Endothelial cell of umbilical vein (primary cell): ENCODE measurements around the gene SLC34A1. TPM values are rescaled to one million over a fixed set of nuclear protein-coding genes. Genes with fewer than 3 reads are reported as not detected.

ENCODE experiments used
- BruUV-seq: library from RNA; stranded (reverse); fragments of 400-500 nt; replicated peaks from 2 replicates; lab custom pipeline; 2021; lab: Mats Ljungman, UMichigan
- CTCF ChIA-PET: fragments of 300-600, 350-600 bp; sonication (Branson Sonifier 250); formaldehyde crosslinking; loops from one replicate; lab custom pipeline; 2021; ENCODE audit warnings: antibody characterized with exemption, inconsistent platforms; lab: Charles Lee
- POLR2A ChIA-PET: fragments of 300-600, 350-600 bp; sonication (Branson Sonifier 250); formaldehyde crosslinking; loops from one replicate; lab custom pipeline; 2021; ENCODE audit warnings: antibody characterized with exemption, inconsistent platforms; lab: Charles Lee
- DNase-seq: peaks from one replicate; pipeline ENCODE4 v3.0.0-alpha.2; 2011; ENCODE audit warnings: low read depth, low spot score
- FAIRE-seq: peaks from 2 replicates; lab custom pipeline; 2011; peaks lifted over from hg19 to GRCh38; lab: Jason Lieb, UNC
- H2AFZ ChIP-seq: 2 replicates; pipeline ENCODE4 v1.6.0; 2012; ENCODE audit warnings: low read depth, low read length, control low read depth, inconsistent platforms
- H3K27ac ChIP-seq: 2 replicates; pipeline ENCODE4 v1.5.1; 2011; ENCODE audit warnings: low read depth, mild to moderate bottlenecking, control low read depth, low read length, moderate library complexity; ENCODE audit not compliant: insufficient read depth
- H3K27me3 ChIP-seq, 2 experiments: 2 replicates each; pipeline versions ENCODE4 v1.6.0 to v1.6.1; 2011; ENCODE audit warnings: low read length in 2 of 2, mixed read lengths in 1 of 2; ENCODE audit not compliant: control insufficient read depth in 2 of 2, insufficient read depth in 2 of 2
- H3K36me3 ChIP-seq, 2 experiments: 2 replicates in 1 of 2; 3 replicates in 1 of 2; pipeline ENCODE4 v1.5.1; 2011; ENCODE audit warnings: low read length in 2 of 2, mild to moderate bottlenecking in 1 of 2, moderate library complexity in 1 of 2; ENCODE audit not compliant: control insufficient read depth in 2 of 2, insufficient read depth in 2 of 2; ENCODE audit errors: extremely low read depth in 1 of 2
- H3K4me1 ChIP-seq: 3 replicates; pipeline ENCODE4 v1.5.1; 2011; ENCODE audit warnings: mild to moderate bottlenecking, low read length; ENCODE audit not compliant: control insufficient read depth, insufficient read depth; ENCODE audit errors: extremely low read depth
- H3K4me2 ChIP-seq: 2 replicates; pipeline ENCODE4 v1.6.1; 2011; ENCODE audit warnings: low read length, control low read depth, mixed read lengths; ENCODE audit not compliant: insufficient read depth
- H3K4me3 ChIP-seq, 3 experiments: fragments of 200-600 bp in 1 of 3; sonication (generic), shearing (Covaris generic) in 1 of 3; replicated peaks in 1 of 3; 2 replicates each; pipeline ENCODE4 v1.5.1; 2011 to 2016; ENCODE audit warnings: control low read depth in 3 of 3, low read length in 3 of 3, mild to moderate bottlenecking in 2 of 3, inconsistent platforms in 1 of 3, low read depth in 1 of 3, moderate library complexity in 1 of 3; ENCODE audit not compliant: insufficient read depth in 1 of 3
- H3K79me2 ChIP-seq: 2 replicates; pipeline ENCODE4 v1.6.0; 2012; ENCODE audit warnings: low read length, inconsistent platforms; ENCODE audit not compliant: control insufficient read depth, insufficient read depth
- H3K9ac ChIP-seq: replicated peaks from 2 replicates; pipeline ENCODE3; 2011; ENCODE audit warnings: low read length, control low read depth; ENCODE audit not compliant: insufficient read depth; ENCODE audit errors: extremely low read depth
- H3K9me1 ChIP-seq: replicated peaks from 3 replicates; pipeline ENCODE4 v1.6.0; 2011; ENCODE audit warnings: mild to moderate bottlenecking, low read length; ENCODE audit not compliant: control insufficient read depth, insufficient read depth; ENCODE audit errors: extremely low read depth
- H3K9me3 ChIP-seq: replicated peaks from 2 replicates; pipeline ENCODE4 v1.5.1; 2012; ENCODE audit warnings: low read length, inconsistent platforms; ENCODE audit not compliant: control insufficient read depth, insufficient read depth
- H4K20me1 ChIP-seq: replicated peaks from 2 replicates; pipeline ENCODE3; 2011; ENCODE audit warnings: mild to moderate bottlenecking, low read length; ENCODE audit not compliant: control insufficient read depth, insufficient read depth; ENCODE audit errors: extremely low read depth
- EZH2 ChIP-seq: IDR thresholded peaks from 2 replicates; pipeline ENCODE4 v1.6.1; 2012; ENCODE audit warnings: borderline replicate concordance, low read depth, mild to moderate bottlenecking, moderate library complexity, low read length, inconsistent platforms; ENCODE audit not compliant: severe bottlenecking
- FOS ChIP-seq: IDR thresholded peaks from 2 replicates; pipeline ENCODE4 v1.6.1; 2011; ENCODE audit warnings: mild to moderate bottlenecking, low read length, moderate library complexity, borderline replicate concordance; ENCODE audit not compliant: insufficient read depth
- JUN ChIP-seq: IDR thresholded peaks from 2 replicates; pipeline ENCODE4 v1.6.1; 2011; ENCODE audit warnings: borderline replicate concordance, low read depth; ENCODE audit not compliant: insufficient read length, insufficient read depth
- MYC ChIP-seq: IDR thresholded peaks from one replicate; pipeline ENCODE4 v1.6.1; 2011; ENCODE audit warnings: mild to moderate bottlenecking, low read depth, low read length
- dilution Hi-C: fragments of 300-500 bp; cut with MboI; formaldehyde crosslinking; loops from one replicate; pipeline ENCODE4 v1.15.0; 2019; ENCODE audit warnings: low sequenced_read_pairs; ENCODE audit not compliant: extremely low pct_ligation_motif_present
- intact Hi-C: fragments of 100-400 bp; cut with micrococcal nuclease; formaldehyde crosslinking; loops from one replicate; pipeline ENCODE4 v1.10.0; 2022
- polyA plus RNA-seq, 4 experiments: library from polyadenylated mRNA; depleted of rRNA in 3 of 4; stranded (reverse) in 3 of 4; unstranded in 1 of 4; fragments of >200 nt; gene quantifications; 2 replicates each; pipeline versions ENCODE4 v1.2.1 to v1.2.3, GENCODE V29; 2011 to 2012; ENCODE audit warnings: missing spikeins in 1 of 4
- total RNA-seq: library from RNA; stranded (reverse); gene quantifications from 2 replicates; pipeline ENCODE4 v1.2.3, GENCODE V29; 2021
- TF ChIP-seq, protein P1 (sequence below): IDR thresholded peaks from 2 replicates; pipeline ENCODE4 v1.6.1; 2011; ENCODE audit not compliant: insufficient read depth, insufficient read length
- TF ChIP-seq, protein P2 (sequence below), 2 donors: IDR thresholded peaks; 1 replicate in 1 of 2; 2 replicates in 1 of 2; pipeline ENCODE4 v1.5.1; 2011; ENCODE audit warnings: low read length in 2 of 2, mild to moderate bottlenecking in 2 of 2, moderate library complexity in 2 of 2, control low read depth in 1 of 2, inconsistent platforms in 1 of 2, low read depth in 1 of 2; ENCODE audit not compliant: insufficient read depth in 1 of 2; ENCODE audit errors: extremely low read depth in 1 of 2

The SLC34A1 gene
- total and polyA plus RNA-seq, 2 donors (not counting 3 experiments of a cell fraction or from before 2014, with no cell fraction given) = not detected

DNA sequence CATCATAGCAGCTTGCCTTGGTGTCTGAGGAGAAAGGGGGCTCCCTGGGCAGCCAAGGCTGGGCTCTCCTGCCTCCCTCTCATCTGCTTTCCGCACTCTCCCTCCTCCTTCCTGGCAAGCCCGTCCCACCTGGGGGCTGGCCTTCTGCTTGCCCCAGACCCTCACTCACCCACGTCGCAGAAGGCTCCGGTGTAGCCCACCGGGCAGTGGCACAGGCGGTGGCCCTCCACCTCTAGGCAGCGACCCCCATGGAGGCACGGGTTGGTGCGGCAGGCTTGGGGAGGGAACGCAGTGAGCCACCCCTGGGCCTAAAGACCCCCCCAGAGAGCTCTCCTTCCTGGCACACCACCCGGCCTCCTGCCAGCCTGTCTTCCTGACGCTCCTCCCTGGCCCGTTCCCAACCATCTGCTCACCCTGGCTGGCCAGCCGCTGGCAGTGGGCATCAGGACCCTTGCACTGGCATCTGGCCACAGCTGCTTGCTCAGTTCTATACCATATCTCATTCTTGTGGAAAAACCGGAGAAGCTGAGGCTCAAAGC is 20.5 kb downstream of the SLC34A1 start:
- TF ChIP-seq EZH2 (no peak), FOS (no peak), MYC (no peak), JUN (no peak)
- TF ChIP-seq, protein P1, sequence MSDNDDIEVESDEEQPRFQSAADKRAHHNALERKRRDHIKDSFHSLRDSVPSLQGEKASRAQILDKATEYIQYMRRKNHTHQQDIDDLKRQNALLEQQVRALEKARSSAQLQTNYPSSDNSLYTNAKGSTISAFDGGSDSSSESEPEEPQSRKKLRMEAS = no peak
- TF ChIP-seq, protein P2, sequence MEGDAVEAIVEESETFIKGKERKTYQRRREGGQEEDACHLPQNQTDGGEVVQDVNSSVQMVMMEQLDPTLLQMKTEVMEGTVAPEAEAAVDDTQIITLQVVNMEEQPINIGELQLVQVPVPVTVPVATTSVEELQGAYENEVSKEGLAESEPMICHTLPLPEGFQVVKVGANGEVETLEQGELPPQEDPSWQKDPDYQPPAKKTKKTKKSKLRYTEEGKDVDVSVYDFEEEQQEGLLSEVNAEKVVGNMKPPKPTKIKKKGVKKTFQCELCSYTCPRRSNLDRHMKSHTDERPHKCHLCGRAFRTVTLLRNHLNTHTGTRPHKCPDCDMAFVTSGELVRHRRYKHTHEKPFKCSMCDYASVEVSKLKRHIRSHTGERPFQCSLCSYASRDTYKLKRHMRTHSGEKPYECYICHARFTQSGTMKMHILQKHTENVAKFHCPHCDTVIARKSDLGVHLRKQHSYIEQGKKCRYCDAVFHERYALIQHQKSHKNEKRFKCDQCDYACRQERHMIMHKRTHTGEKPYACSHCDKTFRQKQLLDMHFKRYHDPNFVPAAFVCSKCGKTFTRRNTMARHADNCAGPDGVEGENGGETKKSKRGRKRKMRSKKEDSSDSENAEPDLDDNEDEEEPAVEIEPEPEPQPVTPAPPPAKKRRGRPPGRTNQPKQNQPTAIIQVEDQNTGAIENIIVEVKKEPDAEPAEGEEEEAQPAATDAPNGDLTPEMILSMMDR (IDR thresholded peaks at IDR 0.05; ENCODE audit: extremely low read depth in 1 of 2, insufficient read depth in 1 of 2, low read depth in 1 of 2, low read length in 2 of 2) = no peak
- Histone ChIP-seq H3K4me1 (peaks cover 23% of the 10 kb centered on the region), H4K20me1 (no peaks in the 10 kb centered on the region), H3K27me3 (peaks cover 29 to 36% of the 10 kb centered on the region in 2 experiments), H3K27ac (no peak overlapping the region), H3K36me3 (no peaks in the 10 kb centered on the region), H3K9me3 (no peaks in the 10 kb centered on the region), H3K4me2 (peak overlapping the region; percentile 67), H3K9ac (no peak overlapping the region), H3K4me3 (peak overlapping the region in 1 of 3 experiments; percentile 42), H3K9me1 (no peaks in the 10 kb centered on the region), H3K79me2 (no peaks in the 10 kb centered on the region), H2AFZ (peak overlapping the region; percentile 97)
- intact Hi-C loops = loop anchor here (1.0 to 2.0 kb wide), 3 partner anchors 22 to 90 kb away; partner anchors contain the start of gene GRK6
- FAIRE-seq (no peak), DNase-seq (no peak)
- CTCF ChIA-PET = interaction anchor here (0.6 to 7.1 kb wide), 37 partner anchors 10 to 294 kb away, joined by 3 to 288 read pairs (median 8); partner anchors contain the start of genes DDX41, GRK6, LMAN2 and PRR7
- POLR2A ChIA-PET = interaction anchor here (0.5 to 1.8 kb wide), 5 partner anchors 21 to 93 kb away, joined by 4 to 7 read pairs (median 7); partner anchors contain the start of genes GRK6 and PDLIM7
- BruUV-seq = no TSS peak
- dilution Hi-C loops = no loop called here
